Ovary (tissue), 3 donors: Measurements from ENCODE around the gene PCDHGA2.
"Not testable (repeated sequence)": the region's sequence is repeated elsewhere in the genome, so short reads cannot be mapped to it uniquely, and the experiment has no call there.

Experiments used
- POLR2A ChIP-seq: fragments of 450-650 bp; IDR thresholded peaks from one replicate; pipeline ENCODE4 v1.6.1; 2017; ENCODE audit warnings: antibody characterized with exemption, mild to moderate bottlenecking, moderate library complexity
- TF ChIP-seq, protein P1 (sequence below), 3 donors: fragments of 450-650 bp in 2 of 3; fragments of 200-600 bp in 1 of 3; IDR thresholded peaks; one replicate each; pipeline versions ENCODE4 v1.5.1 to v1.8.0; 2016 to 2022; ENCODE audit warnings: antibody characterized with exemption in 3 of 3, mild to moderate bottlenecking in 1 of 3
- donor health status: DM: no; HTN: no; CAD: no.

DNA sequence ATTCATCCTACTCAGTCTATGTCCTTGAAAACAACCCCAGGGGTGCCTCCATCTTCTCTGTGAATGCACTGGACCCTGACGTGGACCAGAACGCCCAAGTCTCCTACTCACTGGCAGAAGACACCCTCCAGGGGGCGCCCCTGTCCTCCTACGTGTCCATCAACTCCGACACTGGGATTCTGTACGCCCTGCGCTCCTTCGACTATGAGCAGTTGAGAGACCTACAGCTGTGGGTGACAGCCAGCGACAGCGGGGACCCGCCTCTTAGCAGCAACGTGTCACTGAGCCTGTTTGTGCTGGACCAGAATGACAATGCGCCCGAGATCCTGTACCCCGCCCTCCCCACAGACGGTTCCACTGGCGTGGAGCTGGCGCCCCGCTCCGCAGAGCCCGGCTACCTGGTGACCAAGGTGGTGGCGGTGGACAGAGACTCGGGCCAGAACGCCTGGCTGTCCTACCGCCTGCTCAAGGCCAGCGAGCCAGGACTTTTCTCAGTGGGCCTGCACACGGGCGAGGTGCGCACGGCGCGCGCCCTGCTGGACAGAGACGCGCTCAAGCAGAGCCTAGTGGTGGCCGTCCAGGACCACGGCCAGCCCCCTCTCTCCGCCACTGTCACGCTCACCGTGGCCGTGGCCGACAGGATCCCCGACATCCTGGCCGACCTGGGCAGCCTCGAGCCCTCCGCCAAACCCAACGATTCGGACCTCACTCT, 37.0 kb downstream of the PCDHGA2 start:
- TF ChIP-seq, protein P1, sequence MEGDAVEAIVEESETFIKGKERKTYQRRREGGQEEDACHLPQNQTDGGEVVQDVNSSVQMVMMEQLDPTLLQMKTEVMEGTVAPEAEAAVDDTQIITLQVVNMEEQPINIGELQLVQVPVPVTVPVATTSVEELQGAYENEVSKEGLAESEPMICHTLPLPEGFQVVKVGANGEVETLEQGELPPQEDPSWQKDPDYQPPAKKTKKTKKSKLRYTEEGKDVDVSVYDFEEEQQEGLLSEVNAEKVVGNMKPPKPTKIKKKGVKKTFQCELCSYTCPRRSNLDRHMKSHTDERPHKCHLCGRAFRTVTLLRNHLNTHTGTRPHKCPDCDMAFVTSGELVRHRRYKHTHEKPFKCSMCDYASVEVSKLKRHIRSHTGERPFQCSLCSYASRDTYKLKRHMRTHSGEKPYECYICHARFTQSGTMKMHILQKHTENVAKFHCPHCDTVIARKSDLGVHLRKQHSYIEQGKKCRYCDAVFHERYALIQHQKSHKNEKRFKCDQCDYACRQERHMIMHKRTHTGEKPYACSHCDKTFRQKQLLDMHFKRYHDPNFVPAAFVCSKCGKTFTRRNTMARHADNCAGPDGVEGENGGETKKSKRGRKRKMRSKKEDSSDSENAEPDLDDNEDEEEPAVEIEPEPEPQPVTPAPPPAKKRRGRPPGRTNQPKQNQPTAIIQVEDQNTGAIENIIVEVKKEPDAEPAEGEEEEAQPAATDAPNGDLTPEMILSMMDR (IDR thresholded peaks at IDR 0.05): not testable (repeated sequence)
- not testable (repeated sequence) for TF ChIP-seq POLR2A
